GM12891 (cell line): ENCODE measurements around the gene ALCAM.

Source experiments
- DNase-seq: peaks from one replicate; pipeline ENCODE4 v3.0.0; 2011; ENCODE audit warnings: low spot score; ENCODE audit not compliant: insufficient read length
- FAIRE-seq: peaks from 2 replicates; lab custom pipeline; 2011; peaks lifted over from hg19 to GRCh38; lab: Jason Lieb, UNC
- PAX5 ChIP-seq: IDR thresholded peaks from 2 replicates; pipeline ENCODE4 v1.6.1; 2011; ENCODE audit warnings: low read length, moderate library complexity, mild to moderate bottlenecking; ENCODE audit not compliant: insufficient read depth, severe bottlenecking
- POLR2A ChIP-seq: IDR thresholded peaks from 2 replicates; pipeline ENCODE4 v1.6.1; 2011; ENCODE audit warnings: low read depth, low read length, control low read depth
- POLR2AphosphoS5 ChIP-seq: IDR thresholded peaks from 2 replicates; pipeline ENCODE4 v1.6.1; 2011; ENCODE audit warnings: low read depth, low read length, control low read depth
- POU2F2 ChIP-seq: IDR thresholded peaks from 2 replicates; pipeline ENCODE4 v1.6.1; 2011; ENCODE audit warnings: low read depth, mild to moderate bottlenecking, control low read depth, low read length, moderate library complexity
- SPI1 ChIP-seq: IDR thresholded peaks from 2 replicates; pipeline ENCODE4 v1.6.1; 2011; ENCODE audit warnings: low read depth, low read length, control low read depth
- TAF1 ChIP-seq: IDR thresholded peaks from 2 replicates; pipeline ENCODE4 v1.6.1; 2011; ENCODE audit warnings: low read depth, low read length, control low read depth

ALCAM gene

GRCh38 chr3:105444725-105445124 lies 78.0 kb downstream of the ALCAM start:
- DNase-seq (no peak), FAIRE-seq (no peak)
- TF ChIP-seq TAF1 (no peak), POLR2A (no peak), PAX5 (no peak), POU2F2 (no peak), POLR2AphosphoS5 (no peak), SPI1 (no peak)

GRCh38 chr3:105448338-105448982 lies 81.8 kb downstream of the ALCAM start:
- no peak for FAIRE-seq
- DNase-seq, result no peak

GRCh38 chr3:105449414-105449813 lies 82.7 kb downstream of the ALCAM start:
- TF ChIP-seq SPI1, result no peak
- TF ChIP-seq POLR2AphosphoS5, result no peak
- TF ChIP-seq PAX5, result no peak
- TF ChIP-seq TAF1, result no peak
- TF ChIP-seq POU2F2, result no peak
- no peak for TF ChIP-seq POLR2A
- FAIRE-seq, result no peak
- DNase-seq, result no peak

More at GRCh38 chr3:105448338-105448982, 81.8 kb downstream of the ALCAM start:
- TF ChIP-seq SPI1, result no peak
- no peak for TF ChIP-seq POLR2A
- no peak for TF ChIP-seq POU2F2
- TF ChIP-seq TAF1, result no peak
- TF ChIP-seq PAX5, result no peak
- no peak for TF ChIP-seq POLR2AphosphoS5

DNA sequence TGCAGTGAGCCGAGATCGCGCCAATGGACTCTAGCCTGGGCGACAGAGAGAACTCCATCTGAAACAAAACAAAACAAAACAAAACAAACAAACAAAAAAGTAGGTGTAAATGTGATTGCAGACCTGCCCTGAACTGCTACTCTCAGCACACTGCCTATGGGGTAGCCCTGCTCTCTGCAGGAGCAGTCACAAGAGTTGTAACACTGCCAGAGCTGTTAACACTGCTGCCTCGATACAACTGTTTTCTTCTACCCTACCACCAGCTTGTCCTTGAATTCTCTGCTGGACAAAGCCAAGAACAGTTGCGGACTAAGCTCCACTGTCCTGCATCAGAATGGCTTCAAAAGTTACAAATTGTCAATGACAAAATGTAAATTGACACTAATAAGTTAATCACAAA lies 89.3 kb downstream of the ALCAM start:
- TF ChIP-seq POLR2AphosphoS5, result no peak
- no peak for TF ChIP-seq SPI1
- TF ChIP-seq PAX5, result no peak
- TF ChIP-seq POLR2A, result no peak
- TF ChIP-seq TAF1, result no peak
- TF ChIP-seq POU2F2, result no peak
- DNase-seq, result no peak
- no peak for FAIRE-seq

GRCh38 chr3:105458518-105459215 lies 92.0 kb downstream of the ALCAM start:
- TF ChIP-seq POLR2A (no peak), POU2F2 (no peak), PAX5 (no peak), TAF1 (no peak), POLR2AphosphoS5 (no peak), SPI1 (no peak)
- DNase-seq, result no peak
- FAIRE-seq, result no peak

DNA sequence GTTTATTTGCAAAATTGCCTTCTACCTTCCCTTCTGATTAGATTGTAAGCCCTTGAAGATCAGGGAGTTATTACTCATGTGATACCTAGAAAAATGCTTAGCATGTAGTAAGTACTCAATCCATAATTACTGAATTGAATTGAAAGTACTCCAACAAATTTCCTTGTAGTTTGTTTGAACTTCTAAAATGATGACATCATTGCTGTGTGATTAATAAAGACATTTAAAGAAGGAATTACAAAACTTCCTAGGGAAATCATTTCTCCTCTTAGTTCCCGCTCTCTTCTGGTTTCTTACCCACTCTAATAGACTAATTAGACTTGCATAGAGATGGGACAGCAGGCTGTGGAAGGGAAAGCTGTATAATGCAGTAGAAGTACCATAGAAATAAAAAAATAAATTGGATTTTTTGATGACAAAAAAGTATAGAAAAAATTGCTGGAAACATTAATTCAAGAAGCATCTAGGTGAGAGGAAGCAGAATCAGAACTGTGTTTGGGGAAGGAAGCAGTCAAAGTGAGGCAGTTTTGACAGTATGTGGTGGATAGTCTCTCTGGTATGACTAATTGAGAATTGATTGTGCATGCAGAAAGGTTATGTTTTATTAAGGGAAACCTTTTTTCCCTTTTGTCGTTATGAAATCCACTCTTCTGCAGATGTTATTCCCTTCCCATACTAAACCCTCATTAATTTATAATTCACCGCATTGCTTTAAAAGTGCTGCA lies 93.0 kb downstream of the ALCAM start:
- DNase-seq (no peak), FAIRE-seq (no peak)
- TF ChIP-seq PAX5 (no peak), POU2F2 (no peak), TAF1 (no peak), SPI1 (no peak), POLR2AphosphoS5 (no peak), POLR2A (no peak)

- no peak for TF ChIP-seq PAX5
- no peak for TF ChIP-seq POLR2AphosphoS5
- no peak for TF ChIP-seq POLR2A
- no peak for TF ChIP-seq SPI1
- no peak for TF ChIP-seq TAF1
- no peak for TF ChIP-seq POU2F2
- FAIRE-seq, result no peak
- no peak for DNase-seq
Observed at GRCh38 chr3:105463620-105464019, 96.9 kb downstream of the ALCAM start.

- no peak for TF ChIP-seq PAX5
- no peak for TF ChIP-seq TAF1
- TF ChIP-seq POU2F2, result no peak
- TF ChIP-seq POLR2A, result no peak
- TF ChIP-seq SPI1, result no peak
- no peak for TF ChIP-seq POLR2AphosphoS5
- DNase-seq (no peak), FAIRE-seq (no peak)
Observed at GRCh38 chr3:105465251-105465853, 98.6 kb downstream of the ALCAM start.

DNA sequence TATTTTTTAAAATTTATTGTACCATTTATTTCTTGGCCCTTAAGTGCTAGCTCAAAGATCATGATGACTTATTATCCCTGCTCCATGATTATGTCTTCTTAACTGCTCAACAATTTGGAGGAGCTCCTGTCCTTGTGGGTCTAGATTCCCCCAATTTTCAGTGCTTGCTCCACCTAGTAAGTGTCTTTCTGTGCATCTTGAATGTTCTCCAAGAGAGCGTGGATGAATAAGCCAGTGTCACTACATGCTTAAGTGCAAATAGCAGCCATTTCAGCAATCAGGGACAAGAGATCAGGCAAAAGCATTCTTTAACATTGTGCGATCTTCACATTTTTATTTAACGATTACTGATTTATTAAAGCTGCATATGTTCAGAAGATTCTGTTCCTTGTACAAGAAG lies 99.4 kb downstream of the ALCAM start:
- FAIRE-seq (no peak), DNase-seq (no peak)
- TF ChIP-seq POLR2AphosphoS5, result no peak
